ENCODE measurements around the gene FAM151B.

The FAM151B gene

GRCh38 chr5:80541392-80541791 lies 53.5 kb downstream of the FAM151B start:
- no peak for DNase-seq (ENCODE audit: low read depth)

DNA sequence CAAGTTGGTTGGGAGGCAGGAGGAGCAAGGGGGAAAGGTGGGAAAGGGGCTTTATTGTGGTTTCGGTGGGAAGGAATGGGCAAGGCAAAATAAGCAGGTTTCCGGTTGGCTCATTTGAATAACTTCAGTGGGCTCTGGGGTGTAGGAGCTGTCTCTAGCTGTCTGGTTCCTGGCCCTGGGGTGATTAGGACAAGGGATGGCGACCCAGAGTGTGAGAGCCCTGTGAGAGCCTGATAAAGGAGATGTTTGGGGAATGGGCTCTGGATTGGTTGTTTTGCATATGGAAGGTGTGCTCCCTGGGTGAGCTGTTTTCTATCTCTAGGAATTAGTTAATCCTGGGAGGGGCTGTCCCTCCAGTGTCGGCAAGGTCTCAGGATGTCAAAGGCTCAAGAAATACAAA lies 66.7 kb downstream of the FAM151B start:
- no peak for DNase-seq (ENCODE audit: low read depth)
- no peak overlapping the region for H3K4me3 ChIP-seq (ENCODE audit: low read depth, low read length)
- TF ChIP-seq, protein P1, sequence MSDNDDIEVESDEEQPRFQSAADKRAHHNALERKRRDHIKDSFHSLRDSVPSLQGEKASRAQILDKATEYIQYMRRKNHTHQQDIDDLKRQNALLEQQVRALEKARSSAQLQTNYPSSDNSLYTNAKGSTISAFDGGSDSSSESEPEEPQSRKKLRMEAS (IDR thresholded peaks at IDR 0.05; ENCODE audit: low read depth, low read length) = no peak
- no peak for TF ChIP-seq CTCF (IDR thresholded peaks at IDR 0.05; ENCODE audit: low read depth, low read length)
- no peak for TF ChIP-seq POLR2A (IDR thresholded peaks at IDR 0.05; ENCODE audit: extremely low read depth, insufficient read length)
- TF ChIP-seq MYC (IDR thresholded peaks at IDR 0.05; ENCODE audit: low read depth, low read length) = no peak

More at GRCh38 chr5:80541392-80541791, 53.5 kb downstream of the FAM151B start:
- no peak overlapping the region for H3K4me3 ChIP-seq (ENCODE audit: low read depth, low read length)
- no peak for TF ChIP-seq MYC (IDR thresholded peaks at IDR 0.05; ENCODE audit: low read depth, low read length)
- TF ChIP-seq, protein P1 (IDR thresholded peaks at IDR 0.05; ENCODE audit: low read depth, low read length) = no peak
- TF ChIP-seq CTCF (IDR thresholded peaks at IDR 0.05; ENCODE audit: low read depth, low read length) = no peak
- no peak for TF ChIP-seq POLR2A (IDR thresholded peaks at IDR 0.05; ENCODE audit: extremely low read depth, insufficient read length)

- no peak overlapping the region for H3K4me3 ChIP-seq (ENCODE audit: low read depth, low read length)
- no peak for TF ChIP-seq POLR2A (IDR thresholded peaks at IDR 0.05; ENCODE audit: extremely low read depth, insufficient read length)
Observed at GRCh38 chr5:80555099-80555498, 67.2 kb downstream of the FAM151B start.

DNA sequence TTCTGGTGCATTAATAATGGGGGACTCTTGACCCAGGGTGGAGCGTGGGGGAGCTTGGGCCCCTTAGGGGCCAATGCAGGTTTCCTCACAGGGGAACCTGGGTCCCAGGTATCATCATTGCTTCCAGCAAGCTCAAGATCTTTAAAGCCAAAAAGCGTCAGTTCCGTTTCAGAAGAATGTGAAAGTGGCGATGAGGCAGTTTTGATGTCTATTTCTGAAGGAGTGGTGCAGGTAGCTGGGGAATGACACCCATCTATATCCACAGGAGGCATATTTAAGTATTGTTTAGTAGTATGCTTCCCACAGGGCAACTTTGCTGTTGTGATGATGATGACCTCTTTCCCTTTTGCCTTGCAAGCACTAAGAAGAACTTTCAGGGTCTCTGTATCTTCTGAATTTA lies 71.3 kb downstream of the FAM151B start:
- no peak for TF ChIP-seq CTCF (IDR thresholded peaks at IDR 0.05; ENCODE audit: low read depth, low read length)
- no peak for TF ChIP-seq MYC (IDR thresholded peaks at IDR 0.05; ENCODE audit: low read depth, low read length)
- TF ChIP-seq, protein P1 (IDR thresholded peaks at IDR 0.05; ENCODE audit: low read depth, low read length) = no peak
- no peak for TF ChIP-seq POLR2A (IDR thresholded peaks at IDR 0.05; ENCODE audit: extremely low read depth, insufficient read length)
- no peak overlapping the region for H3K4me3 ChIP-seq (ENCODE audit: low read depth, low read length)
- DNase-seq (ENCODE audit: low read depth) = no peak

More at GRCh38 chr5:80555099-80555498, 67.2 kb downstream of the FAM151B start:
- no peak for DNase-seq (ENCODE audit: low read depth)

- H3K4me3 ChIP-seq (ENCODE audit: low read depth, low read length) = no peak overlapping the region
- TF ChIP-seq, protein P1 (IDR thresholded peaks at IDR 0.05; ENCODE audit: low read depth, low read length) = no peak
- TF ChIP-seq POLR2A (IDR thresholded peaks at IDR 0.05; ENCODE audit: extremely low read depth, insufficient read length) (no peak), CTCF (IDR thresholded peaks at IDR 0.05; ENCODE audit: low read depth, low read length) (no peak), MYC (IDR thresholded peaks at IDR 0.05; ENCODE audit: low read depth, low read length) (no peak)
- no peak for DNase-seq (ENCODE audit: low read depth)
Observed at GRCh38 chr5:80565330-80565729, 77.4 kb downstream of the FAM151B start.

GRCh38 chr5:80566711-80567259 lies 78.9 kb downstream of the FAM151B start:
- no peak for TF ChIP-seq POLR2A (IDR thresholded peaks at IDR 0.05; ENCODE audit: extremely low read depth, insufficient read length)
- TF ChIP-seq, protein P1 (IDR thresholded peaks at IDR 0.05; ENCODE audit: low read depth, low read length) = no peak
- TF ChIP-seq MYC (IDR thresholded peaks at IDR 0.05; ENCODE audit: low read depth, low read length) = no peak
- no peak for TF ChIP-seq CTCF (IDR thresholded peaks at IDR 0.05; ENCODE audit: low read depth, low read length)

More at GRCh38 chr5:80566711-80567259, 78.9 kb downstream of the FAM151B start:
- DNase-seq (ENCODE audit: low read depth) = no peak
- no peak overlapping the region for H3K4me3 ChIP-seq (ENCODE audit: low read depth, low read length)

Measured in NB4 (cell line).